Stimulated activated CD4-positive, alpha-beta T cell treated with anti-CD3 and anti-CD28 coated beads, TNF-alpha, amount 100 ng/mL, for 4 hours (primary cell): ENCODE measurements around the gene TICAM2.

Experiments
- DNase-seq, 3 experiments: peaks; one replicate each; pipeline ENCODE4 v3.0.0-alpha.2; 2020; ENCODE audit warnings: low read depth in 3 of 3

Gene TICAM2

GRCh38 chr5:115607935-115608334 is 5.7 kb upstream of the TICAM2 start:
- no peak for DNase-seq

GRCh38 chr5:115605436-115605835 is 3.2 kb upstream of the TICAM2 start:
- DNase-seq: no peak

- no peak for DNase-seq
Measured at GRCh38 chr5:115602591-115603125, 379 bp upstream of the TICAM2 start.

- no peak for DNase-seq
Measured at GRCh38 chr5:115600766-115601165, 1.5 kb downstream of the TICAM2 start.

GRCh38 chr5:115599924-115600323 is 2.4 kb downstream of the TICAM2 start:
- no peak for DNase-seq

GRCh38 chr5:115599502-115599901 is 2.8 kb downstream of the TICAM2 start:
- no peak for DNase-seq

GRCh38 chr5:115594128-115595047 is 7.9 kb downstream of the TICAM2 start:
- DNase-seq: no peak

GRCh38 chr5:115589043-115589442 is 13.2 kb downstream of the TICAM2 start:
- DNase-seq: no peak

GRCh38 chr5:115588640-115589039 is 13.6 kb downstream of the TICAM2 start:
- DNase-seq: no peak

GRCh38 chr5:115586525-115587146 is 15.6 kb downstream of the TICAM2 start:
- DNase-seq: no peak

GRCh38 chr5:115585265-115585664 is 17.0 kb downstream of the TICAM2 start:
- no peak for DNase-seq

- DNase-seq: no peak
Measured at GRCh38 chr5:115584501-115584900, 17.8 kb downstream of the TICAM2 start.

- DNase-seq: no peak
Measured at GRCh38 chr5:115583474-115583873, 18.8 kb downstream of the TICAM2 start.

GRCh38 chr5:115580941-115581340 is 21.3 kb downstream of the TICAM2 start:
- DNase-seq: no peak

GRCh38 chr5:115579747-115580173 is 22.5 kb downstream of the TICAM2 start:
- no peak for DNase-seq

- no peak for DNase-seq
Measured at GRCh38 chr5:115579216-115579615, 23.1 kb downstream of the TICAM2 start.

GRCh38 chr5:115578657-115579056 is 23.6 kb downstream of the TICAM2 start:
- DNase-seq: no peak

GRCh38 chr5:115577741-115578140 is 24.5 kb downstream of the TICAM2 start:
- no peak for DNase-seq

GRCh38 chr5:115577329-115577728 is 24.9 kb downstream of the TICAM2 start:
- no peak for DNase-seq

GRCh38 chr5:115575167-115576070 is 26.9 kb downstream of the TICAM2 start:
- no peak for DNase-seq

GRCh38 chr5:115573133-115573532 is 29.1 kb downstream of the TICAM2 start:
- DNase-seq: no peak

GRCh38 chr5:115571441-115571878 is 30.8 kb downstream of the TICAM2 start:
- no peak for DNase-seq
